Measurements from ENCODE around the gene WWP2.

The WWP2 gene

GRCh38 chr16:69831212-69832123 lies 69.3 kb downstream of the WWP2 start:
- no peak overlapping the region for H3K4me3 ChIP-seq (replicated peaks; ENCODE audit: low read depth, low read length)
- no peak for DNase-seq (ENCODE audit: extremely low read depth, low read depth)
- no peak for TF ChIP-seq CTCF (IDR thresholded peaks at IDR 0.05; ENCODE audit: low read depth, low read length, missing control alignments)

GRCh38 chr16:69833357-69834282 lies 71.5 kb downstream of the WWP2 start:
- DNase-seq (ENCODE audit: extremely low read depth, low read depth): no peak
- no peak overlapping the region for H3K4me3 ChIP-seq (replicated peaks; ENCODE audit: low read depth, low read length)
- no peak for TF ChIP-seq CTCF (IDR thresholded peaks at IDR 0.05; ENCODE audit: low read depth, low read length, missing control alignments)

GRCh38 chr16:69834807-69835466 lies 72.8 kb downstream of the WWP2 start:
- no peak overlapping the region for H3K4me3 ChIP-seq (replicated peaks; ENCODE audit: low read depth, low read length)
- TF ChIP-seq CTCF (IDR thresholded peaks at IDR 0.05; ENCODE audit: low read depth, low read length, missing control alignments): no peak
- DNase-seq (ENCODE audit: extremely low read depth, low read depth): no peak

- DNase-seq (ENCODE audit: extremely low read depth, low read depth): no peak
- TF ChIP-seq CTCF (IDR thresholded peaks at IDR 0.05; ENCODE audit: low read depth, low read length, missing control alignments): no peak
- no peak overlapping the region for H3K4me3 ChIP-seq (replicated peaks; ENCODE audit: low read depth, low read length)
Measured at GRCh38 chr16:69836257-69836656, 74.1 kb downstream of the WWP2 start.

GRCh38 chr16:69837380-69837779 lies 75.2 kb downstream of the WWP2 start:
- TF ChIP-seq CTCF (IDR thresholded peaks at IDR 0.05; ENCODE audit: low read depth, low read length, missing control alignments): no peak
- H3K4me3 ChIP-seq (replicated peaks; ENCODE audit: low read depth, low read length): no peak overlapping the region
- DNase-seq (ENCODE audit: extremely low read depth, low read depth): no peak

- no peak for DNase-seq (ENCODE audit: extremely low read depth, low read depth)
- no peak for TF ChIP-seq CTCF (IDR thresholded peaks at IDR 0.05; ENCODE audit: low read depth, low read length, missing control alignments)
- no peak overlapping the region for H3K4me3 ChIP-seq (replicated peaks; ENCODE audit: low read depth, low read length)
Measured at GRCh38 chr16:69838489-69838888, 76.4 kb downstream of the WWP2 start.

All from HFF-Myc (cell line).